HepG2 (cell line): ENCODE measurements around the gene DGUOK. TPM values are rescaled to one million over a fixed set of nuclear protein-coding genes. Genes with fewer than 3 reads are reported as not detected.

ENCODE experiments used
- ARNTL ChIP-seq: sonication (generic); formaldehyde crosslinking; IDR thresholded peaks from 2 replicates; pipeline ENCODE4 v1.4.0; 2020; ENCODE audit warnings: mild to moderate bottlenecking, missing genetic modification reagents
- ASH2L ChIP-seq: fragments of 300-600, 200-600 bp; sonication (generic); IDR thresholded peaks from 2 replicates; pipeline ENCODE4 v1.7.0; 2017; ENCODE audit warnings: low read depth, mild to moderate bottlenecking, moderate library complexity, mixed read lengths, low read length; ENCODE audit not compliant: insufficient read length
- ELF4 ChIP-seq: sonication (generic); formaldehyde crosslinking; IDR thresholded peaks from 2 replicates; pipeline ENCODE4 v1.5.0; 2020; ENCODE audit warnings: missing genetic modification reagents, mild to moderate bottlenecking, moderate library complexity, borderline replicate concordance
- FOSL2 ChIP-seq: sonication (generic); formaldehyde crosslinking; IDR thresholded peaks from 2 replicates; pipeline ENCODE4 v1.4.0; 2020; ENCODE audit warnings: missing genetic modification reagents
- HINFP ChIP-seq: sonication (generic); formaldehyde crosslinking; IDR thresholded peaks from 2 replicates; pipeline ENCODE4 v1.4.0; 2020; ENCODE audit warnings: low read depth, mild to moderate bottlenecking, missing genetic modification reagents
- HNRNPK ChIP-seq: fragments of 200-400 bp; formaldehyde crosslinking; IDR thresholded peaks from 2 replicates; pipeline ENCODE4 v1.6.1; 2018; ENCODE audit warnings: low read length, low read depth, moderate library complexity, mild to moderate bottlenecking; ENCODE audit not compliant: poor library complexity, severe bottlenecking
- HOXD1 ChIP-seq: sonication (generic); formaldehyde crosslinking; IDR thresholded peaks from 2 replicates; pipeline ENCODE4 v1.5.0; 2020; ENCODE audit warnings: missing genetic modification reagents
- KLF12 ChIP-seq: sonication (generic); formaldehyde crosslinking; IDR thresholded peaks from 2 replicates; pipeline ENCODE4 v1.4.0; 2020; ENCODE audit warnings: missing genetic modification reagents, borderline replicate concordance
- MAFK ChIP-seq, 2 experiments: IDR thresholded peaks in 1 of 2; conservative IDR thresholded peaks in 1 of 2; 2 replicates each; pipeline ENCODE4 v1.6.1; 2011; ENCODE audit warnings: improper control_type of control experiment in 2 of 2, low read length in 2 of 2
- NONO ChIP-seq, 2 experiments: fragments of 450-650 bp in 1 of 2; sonication (generic) in 1 of 2; formaldehyde crosslinking in 1 of 2; IDR thresholded peaks in 1 of 2; conservative IDR thresholded peaks in 1 of 2; 2 replicates each; pipeline versions ENCODE4 v1.6.1 to v1.8.0; 2017 to 2022; ENCODE audit warnings: mild to moderate bottlenecking in 1 of 2, missing genetic modification reagents in 1 of 2, moderate library complexity in 1 of 2
- PCBP1 ChIP-seq: fragments of 200-400 bp; formaldehyde crosslinking; IDR thresholded peaks from 2 replicates; pipeline ENCODE4 v1.6.1; 2017; ENCODE audit warnings: mild to moderate bottlenecking, low read depth, low read length, borderline replicate concordance
- PPARG ChIP-seq: conservative IDR thresholded peaks from 2 replicates; pipeline ENCODE4 v1.6.1; 2016; ENCODE audit warnings: missing biosample characterization, missing genetic modification reagents
- RCOR2 ChIP-seq: IDR thresholded peaks from 2 replicates; pipeline ENCODE4 v1.6.1; 2016; ENCODE audit warnings: missing biosample characterization, missing genetic modification reagents
- SRSF1 ChIP-seq: fragments of 200-400 bp; formaldehyde crosslinking; optimal IDR thresholded peaks from 2 replicates; pipeline ENCODE3; 2017; ENCODE audit warnings: mild to moderate bottlenecking, low read depth, low read length, moderate library complexity
- TERF1 ChIP-seq: sonication (generic); formaldehyde crosslinking; IDR thresholded peaks from 2 replicates; pipeline ENCODE4 v1.8.0; 2022; ENCODE audit warnings: mild to moderate bottlenecking, missing genetic modification reagents, moderate library complexity
- ZBTB10 ChIP-seq: sonication (generic); formaldehyde crosslinking; IDR thresholded peaks from 2 replicates; pipeline ENCODE4 v1.4.0; 2020; ENCODE audit warnings: missing genetic modification reagents, borderline replicate concordance
- ZBTB25 ChIP-seq: IDR thresholded peaks from 2 replicates; pipeline ENCODE4 v1.6.1; 2018; ENCODE audit warnings: missing genetic modification reagents
- ZNF251 ChIP-seq: sonication (generic); formaldehyde crosslinking; IDR thresholded peaks from 2 replicates; pipeline ENCODE4 v1.9.0; 2021; ENCODE audit warnings: mild to moderate bottlenecking, missing genetic modification reagents
- ZNF816 ChIP-seq: sonication (generic); formaldehyde crosslinking; IDR thresholded peaks from 2 replicates; pipeline ENCODE4 v1.8.0; 2022; ENCODE audit warnings: missing genetic modification reagents, mild to moderate bottlenecking, borderline replicate concordance
- ZNF891 ChIP-seq: sonication (generic); formaldehyde crosslinking; IDR thresholded peaks from 2 replicates; pipeline ENCODE4 v1.5.0; 2020; ENCODE audit warnings: mild to moderate bottlenecking, missing genetic modification reagents
- polyA plus RNA-seq, 8 experiments: library from polyadenylated mRNA; depleted of rRNA in 3 of 8; stranded (reverse) in 7 of 8; unstranded in 1 of 8; fragments of >200 nt; fragmentation: Illumina TruSeq in 4 of 8; extraction: Trizol in 4 of 8; gene quantifications; 2 replicates each; pipeline versions ENCODE4 v1.2.1 to v1.2.3, GENCODE V29; 2011 to 2016; ENCODE audit warnings: low read depth in 4 of 8, missing spikeins in 1 of 8, mixed read lengths in 1 of 8; ENCODE audit not compliant: insufficient read depth in 1 of 8
- total RNA-seq, 5 experiments: library from RNA; depleted of rRNA; stranded (reverse); fragments of >200 nt; fragmentation: Illumina TruSeq; extraction: Trizol; gene quantifications; 2 replicates each; pipeline ENCODE4 v1.2.3, GENCODE V29; 2016; ENCODE audit warnings: low read depth in 1 of 5

The DGUOK gene
- total and polyA plus RNA-seq, 2 of the 13 experiments (the other 11 are each of a cell fraction or from before 2014, with no cell fraction given): 105 to 137 TPM

- TF ChIP-seq PCBP1: no peak
- peak; percentile 89 for TF ChIP-seq ZBTB10 (CRISPR knock-in tag)
- TF ChIP-seq HNRNPK: peak; percentile 51
- TF ChIP-seq ELF4: no peak
- no peak for TF ChIP-seq ZNF251 (CRISPR knock-in tag)
- TF ChIP-seq ZBTB25 (CRISPR knock-in tag): peak; percentile 70; the same call in 1 of the 2 replicates
- no peak for TF ChIP-seq ZNF816 (CRISPR knock-in tag)
- TF ChIP-seq FOSL2: no peak
- no peak for TF ChIP-seq NONO (IDR thresholded peaks at IDR 0.05)
- TF ChIP-seq NONO (CRISPR knock-in tag; conservative IDR thresholded peaks at IDR 0.05): peak; percentile 82
- TF ChIP-seq RCOR2: no peak
- no peak for TF ChIP-seq PPARG (CRISPR knock-in tag)
- TF ChIP-seq HOXD1 (CRISPR knock-in tag): no peak
- TF ChIP-seq KLF12: 0 out of 2 replicates have a peak, but pooled peaks have one; percentile 35
- 0 out of 2 replicates have a peak, but pooled peaks have one; percentile 52 for TF ChIP-seq ARNTL (CRISPR knock-in tag)
- peak; percentile 86 for TF ChIP-seq ZNF891 (CRISPR knock-in tag)
- 0 out of 2 replicates have a peak, but pooled peaks have one; percentile 13 for TF ChIP-seq HINFP (CRISPR knock-in tag)
- TF ChIP-seq TERF1: peak; percentile 90; the same call in 1 of the 2 replicates
- TF ChIP-seq SRSF1: no peak
- TF ChIP-seq MAFK (conservative IDR thresholded peaks at IDR 0.05 in 1 of 2, IDR thresholded peaks at IDR 0.05 in 1 of 2; ENCODE audit: low read length in 2 of 2): no peak
- TF ChIP-seq ASH2L: peak; percentile 67
These were observed 57.7 kb downstream of the DGUOK start, which contains the start of gene TET3 (continued) for GRCh38 chr2:73984203-73984921.
